ENCODE measurements around the gene S100A16.

DNA sequence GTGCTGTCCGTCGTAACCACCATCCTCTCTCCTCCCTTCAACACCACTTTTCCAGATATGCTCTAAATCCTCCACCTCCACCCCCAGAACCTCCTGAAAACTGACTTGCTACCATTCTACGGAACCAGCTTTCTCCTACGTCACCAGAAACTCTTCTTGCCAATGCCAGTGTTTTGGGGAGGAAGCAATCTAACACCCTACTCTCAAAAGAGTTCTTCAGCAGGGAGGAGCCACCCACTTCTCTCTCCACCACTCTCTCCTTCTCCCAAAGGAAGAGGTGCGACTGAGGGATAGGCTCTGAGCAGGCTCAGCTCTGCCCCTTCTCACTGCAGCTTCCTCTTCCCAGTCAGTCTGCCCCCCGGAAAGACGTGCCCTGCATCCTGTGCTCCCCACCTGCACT lies 41.2 kb downstream of the S100A16 start:
- TF ChIP-seq, protein P1, sequence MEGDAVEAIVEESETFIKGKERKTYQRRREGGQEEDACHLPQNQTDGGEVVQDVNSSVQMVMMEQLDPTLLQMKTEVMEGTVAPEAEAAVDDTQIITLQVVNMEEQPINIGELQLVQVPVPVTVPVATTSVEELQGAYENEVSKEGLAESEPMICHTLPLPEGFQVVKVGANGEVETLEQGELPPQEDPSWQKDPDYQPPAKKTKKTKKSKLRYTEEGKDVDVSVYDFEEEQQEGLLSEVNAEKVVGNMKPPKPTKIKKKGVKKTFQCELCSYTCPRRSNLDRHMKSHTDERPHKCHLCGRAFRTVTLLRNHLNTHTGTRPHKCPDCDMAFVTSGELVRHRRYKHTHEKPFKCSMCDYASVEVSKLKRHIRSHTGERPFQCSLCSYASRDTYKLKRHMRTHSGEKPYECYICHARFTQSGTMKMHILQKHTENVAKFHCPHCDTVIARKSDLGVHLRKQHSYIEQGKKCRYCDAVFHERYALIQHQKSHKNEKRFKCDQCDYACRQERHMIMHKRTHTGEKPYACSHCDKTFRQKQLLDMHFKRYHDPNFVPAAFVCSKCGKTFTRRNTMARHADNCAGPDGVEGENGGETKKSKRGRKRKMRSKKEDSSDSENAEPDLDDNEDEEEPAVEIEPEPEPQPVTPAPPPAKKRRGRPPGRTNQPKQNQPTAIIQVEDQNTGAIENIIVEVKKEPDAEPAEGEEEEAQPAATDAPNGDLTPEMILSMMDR (IDR thresholded peaks at IDR 0.05) = no peak
- TF ChIP-seq EHMT2 (IDR thresholded peaks at IDR 0.05; ENCODE audit: low read depth) (no peak), MYC (IDR thresholded peaks at IDR 0.05; ENCODE audit: borderline replicate concordance, low read length) (no peak), POLR2A (IDR thresholded peaks at IDR 0.05; ENCODE audit: low read length) (no peak)

All from A549 (cell line).